ENCODE results near the gene LBHD1. TPM values are rescaled to one million over a fixed set of nuclear protein-coding genes. Genes with fewer than 3 reads are reported as not detected.

The LBHD1 gene
- total RNA-seq, result 1 to 10 TPM; 2.3 to 2.4 TPM

GRCh38 chr11:62671608-62672389 is at the start of gene LBHD1, which contains the start of gene UQCC3:
TSS of gene LBHD1 (minus strand) at chr11:62672267. CDS start at chr11:62670031, 2,236 bp downstream.
TSS of gene UQCC3 (plus strand) at chr11:62671673. CDS start at chr11:62671746, 73 bp downstream.
- Histone ChIP-seq H3K27me3 (no peaks in the 10 kb centered on the region), H3K27ac (peak within 1 kb of the TSS; percentile 74 to 83), H3K9me3 (no peaks in the 10 kb centered on the region), H3K4me3 (peak within 1 kb of the TSS; percentile 63 to 79), H3K4me1 (peaks cover 0 to 34% of the 10 kb centered on the region in 2 donors), H3K36me3 (peaks cover 16% of the 10 kb centered on the region)
- TF ChIP-seq, protein P1, sequence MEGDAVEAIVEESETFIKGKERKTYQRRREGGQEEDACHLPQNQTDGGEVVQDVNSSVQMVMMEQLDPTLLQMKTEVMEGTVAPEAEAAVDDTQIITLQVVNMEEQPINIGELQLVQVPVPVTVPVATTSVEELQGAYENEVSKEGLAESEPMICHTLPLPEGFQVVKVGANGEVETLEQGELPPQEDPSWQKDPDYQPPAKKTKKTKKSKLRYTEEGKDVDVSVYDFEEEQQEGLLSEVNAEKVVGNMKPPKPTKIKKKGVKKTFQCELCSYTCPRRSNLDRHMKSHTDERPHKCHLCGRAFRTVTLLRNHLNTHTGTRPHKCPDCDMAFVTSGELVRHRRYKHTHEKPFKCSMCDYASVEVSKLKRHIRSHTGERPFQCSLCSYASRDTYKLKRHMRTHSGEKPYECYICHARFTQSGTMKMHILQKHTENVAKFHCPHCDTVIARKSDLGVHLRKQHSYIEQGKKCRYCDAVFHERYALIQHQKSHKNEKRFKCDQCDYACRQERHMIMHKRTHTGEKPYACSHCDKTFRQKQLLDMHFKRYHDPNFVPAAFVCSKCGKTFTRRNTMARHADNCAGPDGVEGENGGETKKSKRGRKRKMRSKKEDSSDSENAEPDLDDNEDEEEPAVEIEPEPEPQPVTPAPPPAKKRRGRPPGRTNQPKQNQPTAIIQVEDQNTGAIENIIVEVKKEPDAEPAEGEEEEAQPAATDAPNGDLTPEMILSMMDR (IDR thresholded peaks at IDR 0.05), result peak in 1 of 2 donors; percentile 15
- peak; percentile 81 for DNase-seq (ENCODE audit: low spot score)

DNA sequence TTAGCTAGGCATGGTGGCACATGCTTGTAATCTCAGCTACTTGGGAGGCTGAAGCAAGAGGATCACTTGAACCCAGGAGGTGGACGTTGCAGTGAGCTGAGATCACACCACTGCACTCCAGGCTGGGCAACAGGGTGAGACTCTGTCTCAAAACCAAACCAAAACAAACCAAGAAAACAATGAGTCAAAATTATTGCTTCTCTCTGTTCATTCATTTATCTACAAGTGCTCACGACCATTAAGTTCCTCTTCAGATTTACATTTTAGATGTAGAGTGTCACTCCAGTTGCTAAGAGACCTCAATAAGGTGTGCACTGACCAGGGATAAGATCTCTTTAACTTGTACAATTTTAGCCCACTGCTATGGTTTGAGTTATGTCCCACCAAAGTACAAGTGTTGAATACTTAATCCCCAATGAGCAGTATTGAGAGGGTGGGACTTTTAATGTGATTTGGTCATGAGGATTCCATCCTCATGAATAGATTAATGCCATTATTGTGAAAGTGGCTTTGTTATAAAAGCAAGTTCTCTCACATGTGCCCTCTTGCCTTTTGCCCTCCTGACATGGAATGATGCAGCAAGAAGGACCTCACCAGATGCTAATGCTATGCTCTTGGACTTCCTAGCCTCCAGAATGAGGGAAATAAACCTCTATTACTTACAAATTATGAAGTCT is 47.4 kb upstream of the LBHD1 start:
- no peaks in the 10 kb centered on the region for H3K9me3 ChIP-seq
- no peak for DNase-seq (ENCODE audit: low spot score)
- no peak overlapping the region for H3K27ac ChIP-seq
- peaks cover 0 to 13% of the 10 kb centered on the region in 2 donors for H3K4me1 ChIP-seq
- H3K36me3 ChIP-seq, result peaks cover 95% of the 10 kb centered on the region
- no peaks in the 10 kb centered on the region for H3K27me3 ChIP-seq
- TF ChIP-seq, protein P1 (IDR thresholded peaks at IDR 0.05), result no peak
- H3K4me3 ChIP-seq, result no peak overlapping the region

DNA sequence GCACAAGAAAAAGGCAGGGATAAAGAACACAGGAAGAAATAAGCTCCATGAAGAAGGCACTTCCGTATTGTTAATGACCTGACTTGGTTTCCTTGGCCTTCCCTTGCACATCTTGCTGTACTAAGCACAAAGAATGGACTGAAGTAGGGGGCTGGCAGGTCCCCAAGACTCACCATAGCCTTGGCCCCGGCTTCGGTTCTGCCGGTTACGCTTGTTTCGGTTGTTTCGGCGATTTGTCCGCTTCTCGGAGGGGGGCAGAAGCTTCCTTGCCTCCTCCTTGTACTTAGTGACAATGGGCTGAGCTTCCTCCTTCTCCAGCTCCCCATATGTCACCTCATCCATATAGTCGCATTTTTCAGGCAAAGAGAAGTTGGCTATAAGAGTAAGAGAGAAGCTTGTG is 44.7 kb upstream of the LBHD1 start:
- Histone ChIP-seq H3K27ac (no peak overlapping the region), H3K9me3 (no peaks in the 10 kb centered on the region), H3K36me3 (peaks cover 90% of the 10 kb centered on the region), H3K4me3 (no peak overlapping the region), H3K4me1 (peaks cover 0 to 27% of the 10 kb centered on the region in 2 donors), H3K27me3 (no peaks in the 10 kb centered on the region)
- DNase-seq (ENCODE audit: low spot score), result no peak
- TF ChIP-seq, protein P1 (IDR thresholded peaks at IDR 0.05), result no peak

DNA sequence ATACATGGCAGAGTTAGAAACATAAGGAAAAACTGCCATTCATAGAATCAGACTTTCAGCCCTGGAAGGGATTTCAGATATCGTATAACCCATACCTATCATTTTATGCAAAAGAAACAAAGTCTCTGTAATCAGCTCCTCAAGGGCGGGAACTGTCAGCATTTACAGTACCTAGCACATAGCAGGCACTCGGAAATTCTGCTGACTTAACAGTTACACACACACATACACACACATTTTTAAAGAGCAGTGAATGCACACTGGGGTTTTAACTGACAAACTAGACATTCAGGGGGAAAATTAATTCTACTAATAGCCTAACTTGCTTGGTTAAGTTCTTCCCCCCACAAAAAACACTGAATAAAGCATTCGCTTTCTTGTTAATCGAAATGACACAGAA is 44.1 kb upstream of the LBHD1 start:
- Histone ChIP-seq H3K36me3 (peaks cover 90% of the 10 kb centered on the region), H3K27me3 (no peaks in the 10 kb centered on the region), H3K4me1 (peaks cover 0 to 27% of the 10 kb centered on the region in 2 donors), H3K9me3 (no peaks in the 10 kb centered on the region), H3K4me3 (no peak overlapping the region), H3K27ac (no peak overlapping the region)
- TF ChIP-seq, protein P1 (IDR thresholded peaks at IDR 0.05), result no peak
- no peak for DNase-seq (ENCODE audit: low spot score)

- no peaks in the 10 kb centered on the region for H3K27me3 ChIP-seq
- DNase-seq (ENCODE audit: low spot score), result no peak
- H3K4me3 ChIP-seq, result no peak overlapping the region
- TF ChIP-seq, protein P1 (IDR thresholded peaks at IDR 0.05), result no peak
- H3K9me3 ChIP-seq, result no peaks in the 10 kb centered on the region
- no peak overlapping the region for H3K27ac ChIP-seq
- peaks cover 0 to 29% of the 10 kb centered on the region in 2 donors for H3K4me1 ChIP-seq
- peaks cover 89% of the 10 kb centered on the region for H3K36me3 ChIP-seq
Observed at GRCh38 chr11:62715150-62716130, 43.4 kb upstream of the LBHD1 start.
